Nephron progenitor cell (in vitro differentiated cells): ENCODE data around the gene TTC14.

ENCODE experiments used
- DNase-seq: peaks from one replicate; pipeline ENCODE4 v3.0.0; 2021
- H3K27ac Mint-ChIP-seq: 2 replicates; pipeline ENCODE4 v1.8.0; 2021; ENCODE audit warnings: mild to moderate bottlenecking, moderate library complexity, mixed read lengths
- H3K27me3 Mint-ChIP-seq: 2 replicates; pipeline ENCODE4 v1.8.0; 2021; ENCODE audit warnings: mild to moderate bottlenecking, low read depth, mixed read lengths; ENCODE audit not compliant: poor library complexity
- H3K36me3 Mint-ChIP-seq: 2 replicates; pipeline ENCODE4 v1.8.0; 2021; ENCODE audit warnings: low read depth, mixed read lengths
- H3K4me1 Mint-ChIP-seq: 2 replicates; pipeline ENCODE4 v1.8.0; 2021; ENCODE audit warnings: mixed read lengths
- H3K4me3 Mint-ChIP-seq: 2 replicates; pipeline ENCODE4 v1.8.0; 2021; ENCODE audit warnings: mild to moderate bottlenecking, moderate library complexity, mixed read lengths
- H3K9me3 Mint-ChIP-seq: 2 replicates; pipeline ENCODE4 v1.8.0; 2021; ENCODE audit warnings: mild to moderate bottlenecking, moderate library complexity, mixed read lengths
- TF ChIP-seq, protein P1 (sequence below): fragments of 200-600 bp; sonication (generic); IDR thresholded peaks from 2 replicates; pipeline ENCODE4 v1.5.0; 2021; ENCODE audit warnings: antibody characterized with exemption

TTC14 gene, protein sequence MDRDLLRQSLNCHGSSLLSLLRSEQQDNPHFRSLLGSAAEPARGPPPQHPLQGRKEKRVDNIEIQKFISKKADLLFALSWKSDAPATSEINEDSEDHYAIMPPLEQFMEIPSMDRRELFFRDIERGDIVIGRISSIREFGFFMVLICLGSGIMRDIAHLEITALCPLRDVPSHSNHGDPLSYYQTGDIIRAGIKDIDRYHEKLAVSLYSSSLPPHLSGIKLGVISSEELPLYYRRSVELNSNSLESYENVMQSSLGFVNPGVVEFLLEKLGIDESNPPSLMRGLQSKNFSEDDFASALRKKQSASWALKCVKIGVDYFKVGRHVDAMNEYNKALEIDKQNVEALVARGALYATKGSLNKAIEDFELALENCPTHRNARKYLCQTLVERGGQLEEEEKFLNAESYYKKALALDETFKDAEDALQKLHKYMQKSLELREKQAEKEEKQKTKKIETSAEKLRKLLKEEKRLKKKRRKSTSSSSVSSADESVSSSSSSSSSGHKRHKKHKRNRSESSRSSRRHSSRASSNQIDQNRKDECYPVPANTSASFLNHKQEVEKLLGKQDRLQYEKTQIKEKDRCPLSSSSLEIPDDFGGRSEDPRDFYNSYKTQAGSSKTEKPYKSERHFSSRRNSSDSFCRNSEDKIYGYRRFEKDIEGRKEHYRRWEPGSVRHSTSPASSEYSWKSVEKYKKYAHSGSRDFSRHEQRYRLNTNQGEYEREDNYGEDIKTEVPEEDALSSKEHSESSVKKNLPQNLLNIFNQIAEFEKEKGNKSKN

DNA sequence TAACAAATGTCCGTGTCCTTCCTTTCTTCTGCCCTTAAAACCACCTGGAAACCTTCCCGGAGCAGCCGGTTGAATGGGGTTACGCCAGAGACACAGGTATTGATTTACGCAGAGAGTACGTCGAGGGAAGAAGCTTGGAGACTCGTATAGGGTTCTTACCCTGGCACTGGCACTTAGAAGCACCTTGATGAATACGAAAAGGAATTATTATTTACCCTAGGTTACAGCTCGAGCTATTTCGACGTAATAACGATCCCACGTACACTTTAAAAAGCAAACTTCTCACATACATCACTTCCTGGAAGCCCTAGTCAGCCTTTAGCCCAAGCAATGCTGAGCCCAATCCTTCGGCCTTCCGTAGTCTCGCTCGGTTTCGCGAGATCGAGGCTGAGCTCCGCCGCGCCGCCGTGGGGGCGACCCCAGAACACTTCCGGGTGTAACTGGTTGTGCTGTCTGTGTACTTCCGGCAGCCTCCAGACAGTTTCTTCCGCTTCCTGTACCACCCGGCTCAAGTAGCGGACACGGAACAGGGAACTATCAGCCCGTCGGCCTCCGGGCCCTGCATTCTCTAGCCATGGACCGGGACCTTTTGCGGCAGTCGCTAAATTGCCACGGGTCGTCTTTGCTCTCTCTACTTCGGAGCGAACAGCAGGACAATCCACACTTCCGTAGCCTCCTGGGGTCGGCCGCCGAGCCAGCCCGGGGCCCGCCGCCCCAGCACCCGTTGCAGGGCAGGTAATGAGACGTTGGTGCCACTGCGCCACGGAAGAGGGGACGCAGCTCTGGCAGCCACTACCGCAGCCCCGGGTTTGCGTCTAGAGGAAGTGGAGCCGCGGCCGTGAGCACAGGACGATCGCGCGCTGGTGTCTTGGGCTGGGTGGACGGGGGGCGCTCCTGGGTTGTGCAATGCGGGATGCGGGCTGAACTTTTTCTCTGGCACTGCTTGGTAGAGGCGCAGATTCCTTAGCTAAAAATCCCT, at the start of gene TTC14:
TTC14 (plus strand) TSS at position 476 of the 979 bp plus-strand sequence; CDS start at position 575, 99 bp downstream.
- peak within 1 kb of the TSS; percentile 91 for H3K27ac Mint-ChIP-seq

DNA sequence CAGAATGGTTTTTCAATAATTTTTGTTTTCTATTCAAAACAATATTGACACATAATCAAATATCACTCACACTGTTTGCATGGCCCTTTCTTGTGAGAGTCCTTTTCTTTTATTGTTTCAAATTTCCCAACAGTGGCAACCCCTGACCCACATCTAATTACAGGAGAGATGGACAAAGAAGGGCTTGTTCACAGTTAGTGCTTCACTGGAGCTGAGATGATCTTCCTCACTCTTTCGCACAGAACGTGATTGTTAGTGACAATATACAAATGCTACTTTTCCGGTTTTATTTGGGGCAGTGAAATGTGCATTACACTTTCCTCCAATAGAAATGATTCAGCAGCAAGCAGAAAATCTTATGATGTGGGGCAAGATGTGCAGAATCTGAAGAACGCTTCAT, 38.6 kb upstream of the TTC14 start:
- Mint-ChIP-seq H3K27ac (no peak overlapping the region), H3K9me3 (peaks cover 24% of the 10 kb centered on the region), H3K27me3 (no peaks in the 10 kb centered on the region), H3K36me3 (no peaks in the 10 kb centered on the region), H3K4me1 (no peaks in the 10 kb centered on the region), H3K4me3 (no peak overlapping the region)
- TF ChIP-seq, protein P1, sequence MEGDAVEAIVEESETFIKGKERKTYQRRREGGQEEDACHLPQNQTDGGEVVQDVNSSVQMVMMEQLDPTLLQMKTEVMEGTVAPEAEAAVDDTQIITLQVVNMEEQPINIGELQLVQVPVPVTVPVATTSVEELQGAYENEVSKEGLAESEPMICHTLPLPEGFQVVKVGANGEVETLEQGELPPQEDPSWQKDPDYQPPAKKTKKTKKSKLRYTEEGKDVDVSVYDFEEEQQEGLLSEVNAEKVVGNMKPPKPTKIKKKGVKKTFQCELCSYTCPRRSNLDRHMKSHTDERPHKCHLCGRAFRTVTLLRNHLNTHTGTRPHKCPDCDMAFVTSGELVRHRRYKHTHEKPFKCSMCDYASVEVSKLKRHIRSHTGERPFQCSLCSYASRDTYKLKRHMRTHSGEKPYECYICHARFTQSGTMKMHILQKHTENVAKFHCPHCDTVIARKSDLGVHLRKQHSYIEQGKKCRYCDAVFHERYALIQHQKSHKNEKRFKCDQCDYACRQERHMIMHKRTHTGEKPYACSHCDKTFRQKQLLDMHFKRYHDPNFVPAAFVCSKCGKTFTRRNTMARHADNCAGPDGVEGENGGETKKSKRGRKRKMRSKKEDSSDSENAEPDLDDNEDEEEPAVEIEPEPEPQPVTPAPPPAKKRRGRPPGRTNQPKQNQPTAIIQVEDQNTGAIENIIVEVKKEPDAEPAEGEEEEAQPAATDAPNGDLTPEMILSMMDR: no peak
- no peak for DNase-seq

More for the DNA sequence above, at the start of gene TTC14:
- DNase-seq: peak; percentile 80
- peaks cover 11% of the 10 kb centered on the region for H3K9me3 Mint-ChIP-seq
- H3K4me1 Mint-ChIP-seq: peaks cover 18% of the 10 kb centered on the region
- H3K27me3 Mint-ChIP-seq: peaks cover 36% of the 10 kb centered on the region
- peak within 1 kb of the TSS; percentile 96 for H3K4me3 Mint-ChIP-seq
- H3K36me3 Mint-ChIP-seq: peaks cover 22% of the 10 kb centered on the region
- TF ChIP-seq, protein P1: no peak

DNA sequence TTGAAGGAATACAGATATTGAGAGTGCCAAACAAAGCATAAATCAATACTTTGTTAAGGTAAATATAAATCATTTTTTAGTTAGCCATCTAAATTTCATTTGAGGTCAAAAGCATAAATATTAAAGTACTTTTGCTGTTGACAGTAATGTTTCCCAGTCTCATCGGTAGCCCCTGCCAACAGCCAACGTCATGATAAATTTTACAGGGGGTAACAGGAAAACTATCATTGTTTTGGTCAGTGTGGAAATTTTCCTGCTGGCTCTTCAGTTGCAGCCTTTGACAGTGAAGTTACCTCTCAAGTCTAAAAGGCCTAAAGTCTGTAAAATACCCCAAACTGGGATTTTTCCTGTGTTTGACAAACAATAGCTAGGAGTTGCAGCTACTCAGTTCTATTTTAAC, 37.3 kb upstream of the TTC14 start:
- H3K27me3 Mint-ChIP-seq: no peaks in the 10 kb centered on the region
- H3K36me3 Mint-ChIP-seq: no peaks in the 10 kb centered on the region
- H3K4me1 Mint-ChIP-seq: no peaks in the 10 kb centered on the region
- DNase-seq: no peak
- no peak overlapping the region for H3K27ac Mint-ChIP-seq
- TF ChIP-seq, protein P1: no peak
- H3K4me3 Mint-ChIP-seq: no peak overlapping the region
- peaks cover 13% of the 10 kb centered on the region for H3K9me3 Mint-ChIP-seq

DNA sequence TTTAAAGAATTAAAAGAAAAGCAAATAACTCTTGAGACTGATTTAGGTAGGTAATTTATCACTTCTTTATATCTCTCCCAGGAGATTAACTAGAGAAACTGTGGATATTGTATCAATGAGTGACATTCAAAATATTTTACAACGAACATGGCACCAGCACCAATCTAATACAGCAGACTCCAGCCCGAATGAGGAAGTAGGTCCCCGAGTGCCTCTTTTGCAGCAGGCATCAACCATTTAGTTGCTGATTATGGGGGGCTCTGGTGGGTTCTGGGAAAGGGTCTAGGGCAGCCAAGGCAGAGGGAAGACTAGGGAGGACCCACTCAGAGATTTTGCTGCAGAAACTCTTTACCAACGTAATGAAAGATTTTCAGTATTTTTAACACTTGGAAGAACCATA, 31.7 kb upstream of the TTC14 start:
- TF ChIP-seq, protein P1: no peak
- Mint-ChIP-seq H3K4me3 (no peak overlapping the region), H3K27ac (no peak overlapping the region), H3K27me3 (peaks cover 4% of the 10 kb centered on the region), H3K4me1 (no peaks in the 10 kb centered on the region), H3K9me3 (no peaks in the 10 kb centered on the region), H3K36me3 (no peaks in the 10 kb centered on the region)
- DNase-seq: no peak

DNA sequence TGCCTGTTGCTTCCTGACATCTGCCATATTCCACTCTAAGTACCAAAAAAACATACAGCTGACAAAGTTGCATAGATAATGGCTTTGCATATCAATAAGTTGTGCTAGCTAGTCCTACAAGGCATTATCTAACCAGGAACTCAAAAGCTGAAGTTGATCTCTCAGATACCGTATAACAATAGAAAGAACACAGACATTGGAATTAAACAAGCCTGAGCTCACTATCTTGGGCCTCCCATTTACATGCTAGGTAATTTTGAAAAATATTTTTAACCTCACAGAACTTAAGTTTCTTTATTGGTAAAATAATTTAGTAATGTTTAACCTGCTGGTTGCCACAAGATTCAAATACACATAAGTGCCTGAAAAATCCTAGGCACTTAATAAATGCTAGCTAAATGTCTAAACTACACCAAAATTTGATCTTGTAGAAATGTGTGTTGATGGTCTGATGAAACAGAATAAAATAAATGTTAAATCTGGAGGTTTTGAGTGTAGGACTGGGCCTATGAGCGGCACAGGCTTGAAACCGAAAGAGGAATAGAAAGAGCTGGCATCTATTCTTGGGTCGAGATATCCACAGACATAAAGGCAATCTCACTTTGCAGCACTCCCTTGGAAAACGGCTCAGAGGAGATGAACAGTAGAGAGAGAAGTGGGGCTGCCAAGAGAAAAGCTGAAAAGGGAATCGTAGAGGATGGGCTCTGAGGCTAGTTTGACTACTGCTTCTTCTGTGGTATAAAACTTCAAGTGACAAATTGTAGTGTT, 29.9 kb upstream of the TTC14 start:
- no peak for DNase-seq
- no peaks in the 10 kb centered on the region for H3K36me3 Mint-ChIP-seq
- H3K4me3 Mint-ChIP-seq: no peak overlapping the region
- TF ChIP-seq, protein P1: no peak
- no peak overlapping the region for H3K27ac Mint-ChIP-seq
- H3K9me3 Mint-ChIP-seq: no peaks in the 10 kb centered on the region
- H3K27me3 Mint-ChIP-seq: peaks cover 4% of the 10 kb centered on the region
- no peaks in the 10 kb centered on the region for H3K4me1 Mint-ChIP-seq
